A673 (cell line): ENCODE results near the gene OSBPL1A. TPM values are rescaled to one million over a fixed set of nuclear protein-coding genes. Genes with fewer than 3 reads are reported as not detected.

ENCODE experiments used
- BruUV-seq: library from RNA; stranded (reverse); fragments of 400-500 nt; replicated peaks from 2 replicates; lab custom pipeline; 2021; lab: Mats Ljungman, UMichigan
- CTCF ChIA-PET: fragments of 300-600 bp; sonication (Branson Sonifier 250); formaldehyde crosslinking; loops from one replicate; lab custom pipeline; 2022; ENCODE audit warnings: antibody characterized with exemption; lab: Charles Lee
- POLR2A ChIA-PET: fragments of 300-600 bp; sonication (Branson Sonifier 250); formaldehyde crosslinking; loops from one replicate; lab custom pipeline; 2022; ENCODE audit warnings: antibody characterized with exemption; ENCODE audit not compliant: low non-redundant PET; lab: Charles Lee
- DNase-seq: peaks from one replicate; pipeline ENCODE4 v3.0.0-alpha.2; 2015; ENCODE audit warnings: low spot score
- H3K27ac ChIP-seq: fragments of 200-600 bp; sonication (generic); 2 replicates; pipeline ENCODE4 v1.5.1; 2016; ENCODE audit warnings: mixed run types, low read depth, mild to moderate bottlenecking, mixed read lengths, antibody characterized with exemption, low read length; ENCODE audit not compliant: poor library complexity, severe bottlenecking
- H3K27me3 ChIP-seq: fragments of 200-600 bp; sonication (generic); replicated peaks from 2 replicates; pipeline ENCODE4 v1.6.1; 2017; ENCODE audit warnings: mixed run types, low read depth, mild to moderate bottlenecking, mixed read lengths, antibody characterized with exemption, low read length; ENCODE audit not compliant: insufficient read depth, poor library complexity
- H3K36me3 ChIP-seq: fragments of 200-600 bp; sonication (generic); 2 replicates; pipeline ENCODE4 v1.6.1; 2016; ENCODE audit warnings: mixed run types, mild to moderate bottlenecking, mixed read lengths, antibody characterized with exemption, low read length; ENCODE audit not compliant: insufficient read depth, poor library complexity, severe bottlenecking
- H3K4me1 ChIP-seq: fragments of 200-600 bp; sonication (generic); 2 replicates; pipeline ENCODE4 v1.6.1; 2017; ENCODE audit warnings: mixed run types, mild to moderate bottlenecking, mixed read lengths, antibody characterized with exemption, low read length; ENCODE audit not compliant: insufficient read depth, poor library complexity, severe bottlenecking
- H3K4me3 ChIP-seq: fragments of 200-600 bp; sonication (generic); 2 replicates; pipeline ENCODE4 v1.5.1; 2016; ENCODE audit warnings: low read depth, mixed run types, mild to moderate bottlenecking, mixed read lengths, low read length; ENCODE audit not compliant: poor library complexity, severe bottlenecking
- H3K9me3 ChIP-seq: fragments of 200-600 bp; sonication (generic); 2 replicates; pipeline ENCODE4 v1.6.1; 2016; ENCODE audit warnings: mixed run types, low read depth, mild to moderate bottlenecking, mixed read lengths, antibody characterized with exemption, low read length; ENCODE audit not compliant: poor library complexity, severe bottlenecking
- EZH2 ChIP-seq: fragments of 200-600 bp; sonication (generic); IDR thresholded peaks from 2 replicates; pipeline ENCODE4 v1.6.1; 2017; ENCODE audit warnings: borderline replicate concordance, low read depth, mild to moderate bottlenecking, mixed read lengths, antibody characterized with exemption, low read length; ENCODE audit not compliant: poor library complexity, severe bottlenecking
- intact Hi-C: fragments of 100-400 bp; cut with micrococcal nuclease; formaldehyde crosslinking; loops from one replicate; pipeline ENCODE4 v1.10.0; 2022; ENCODE audit not compliant: unreplicated experiment
- total RNA-seq: library from RNA; stranded (reverse); gene quantifications from 2 replicates; pipeline ENCODE4 v1.2.3, GENCODE V29; 2021
- TF ChIP-seq, protein P1 (sequence below): fragments of 300-800, 200-600 bp; sonication (generic); conservative IDR thresholded peaks from 2 replicates; pipeline ENCODE4 v1.5.1; 2017; ENCODE audit warnings: low read depth, mild to moderate bottlenecking, antibody characterized with exemption, low read length, moderate library complexity, mixed read lengths

OSBPL1A gene
- total RNA-seq, 1 experiment from 2014 or later = 26.1 TPM

DNA sequence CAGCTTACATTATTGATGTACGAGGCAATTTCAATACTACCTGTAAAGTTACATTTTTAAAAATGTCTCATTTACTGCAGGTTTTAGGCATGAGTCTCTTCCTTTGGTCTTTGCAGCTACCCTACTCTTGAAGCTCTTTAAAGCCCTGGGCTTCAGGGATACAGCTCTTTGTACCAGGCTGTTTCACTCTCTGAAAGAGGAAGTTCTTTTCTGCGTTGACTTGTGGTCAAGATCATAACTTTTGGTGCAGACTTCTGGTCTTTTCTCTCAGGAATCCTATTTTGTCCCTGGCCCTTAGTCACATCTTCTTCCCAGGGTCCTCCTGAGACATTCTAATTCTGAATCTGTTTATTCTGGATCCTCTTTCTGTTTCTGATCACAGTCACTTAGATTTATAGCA is 46.2 kb upstream of the OSBPL1A start:
- H3K27me3 ChIP-seq = no peaks in the 10 kb centered on the region
- no peaks in the 10 kb centered on the region for H3K9me3 ChIP-seq
- H3K27ac ChIP-seq = no peak overlapping the region
- POLR2A ChIA-PET = no interaction called here
- no peaks in the 10 kb centered on the region for H3K4me1 ChIP-seq
- no peak for DNase-seq
- TF ChIP-seq, protein P1, sequence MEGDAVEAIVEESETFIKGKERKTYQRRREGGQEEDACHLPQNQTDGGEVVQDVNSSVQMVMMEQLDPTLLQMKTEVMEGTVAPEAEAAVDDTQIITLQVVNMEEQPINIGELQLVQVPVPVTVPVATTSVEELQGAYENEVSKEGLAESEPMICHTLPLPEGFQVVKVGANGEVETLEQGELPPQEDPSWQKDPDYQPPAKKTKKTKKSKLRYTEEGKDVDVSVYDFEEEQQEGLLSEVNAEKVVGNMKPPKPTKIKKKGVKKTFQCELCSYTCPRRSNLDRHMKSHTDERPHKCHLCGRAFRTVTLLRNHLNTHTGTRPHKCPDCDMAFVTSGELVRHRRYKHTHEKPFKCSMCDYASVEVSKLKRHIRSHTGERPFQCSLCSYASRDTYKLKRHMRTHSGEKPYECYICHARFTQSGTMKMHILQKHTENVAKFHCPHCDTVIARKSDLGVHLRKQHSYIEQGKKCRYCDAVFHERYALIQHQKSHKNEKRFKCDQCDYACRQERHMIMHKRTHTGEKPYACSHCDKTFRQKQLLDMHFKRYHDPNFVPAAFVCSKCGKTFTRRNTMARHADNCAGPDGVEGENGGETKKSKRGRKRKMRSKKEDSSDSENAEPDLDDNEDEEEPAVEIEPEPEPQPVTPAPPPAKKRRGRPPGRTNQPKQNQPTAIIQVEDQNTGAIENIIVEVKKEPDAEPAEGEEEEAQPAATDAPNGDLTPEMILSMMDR = no peak
- BruUV-seq = no TSS peak
- peaks cover 74% of the 10 kb centered on the region for H3K36me3 ChIP-seq
- no peak overlapping the region for H3K4me3 ChIP-seq
- CTCF ChIA-PET = no interaction called here
- intact Hi-C loops = no loop called here

DNA sequence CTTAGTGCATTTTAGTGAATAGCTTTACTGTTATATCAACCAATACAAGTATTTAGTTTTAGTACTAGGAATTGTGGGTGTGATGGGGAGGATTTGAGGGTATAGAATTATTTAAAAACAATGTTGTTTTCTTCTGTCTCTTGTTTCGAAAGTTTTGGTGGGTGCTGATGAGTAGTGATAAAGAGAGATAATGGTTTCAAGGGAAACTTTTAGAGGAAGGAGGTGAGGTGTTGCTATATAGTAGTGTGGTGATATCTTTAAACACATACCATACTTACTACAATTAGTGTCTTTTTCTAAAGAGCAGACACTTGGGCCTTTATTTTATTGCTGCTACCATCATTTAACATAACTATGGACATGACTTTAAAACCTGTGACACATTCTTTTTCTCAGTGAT is 39.3 kb upstream of the OSBPL1A start:
- intact Hi-C loops = no loop called here
- Histone ChIP-seq H3K9me3 (no peaks in the 10 kb centered on the region), H3K36me3 (peaks cover 27% of the 10 kb centered on the region), H3K27me3 (no peaks in the 10 kb centered on the region), H3K4me3 (no peak overlapping the region), H3K27ac (no peak overlapping the region), H3K4me1 (no peaks in the 10 kb centered on the region)
- no TSS peak for BruUV-seq
- no peak for DNase-seq
- POLR2A ChIA-PET = no interaction called here
- TF ChIP-seq EZH2 = no peak
- TF ChIP-seq, protein P1 = no peak
- CTCF ChIA-PET = no interaction called here

DNA sequence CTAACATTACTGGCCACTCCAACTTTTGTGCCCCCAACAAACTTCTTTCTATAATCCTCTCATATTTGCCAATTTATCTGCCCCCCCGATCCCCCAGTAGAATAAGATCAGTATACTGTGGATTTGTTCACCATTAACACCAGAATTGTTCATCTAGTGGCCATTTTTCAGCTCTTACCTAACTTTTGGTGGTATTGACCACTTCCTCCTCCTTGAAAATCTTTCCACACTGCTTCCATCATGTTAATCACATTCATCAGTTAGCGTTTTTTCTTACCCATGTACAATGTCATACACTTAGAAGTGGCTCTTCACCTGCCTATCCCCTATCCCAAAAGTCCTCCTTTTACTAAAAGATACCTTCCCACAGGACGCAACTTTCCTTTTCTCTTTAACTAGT is 35.0 kb upstream of the OSBPL1A start:
- peaks cover 8% of the 10 kb centered on the region for H3K36me3 ChIP-seq

More for the DNA sequence above, 35.0 kb upstream of the OSBPL1A start:
- no peak overlapping the region for H3K27ac ChIP-seq
- ChIA-PET CTCF (no interaction called here), POLR2A (interaction anchor here (0.6 kb wide), 1 partner anchor 86 kb away, joined by 3 read pairs; no protein-coding TSS in a partner anchor)
- intact Hi-C loops = no loop called here
- H3K4me1 ChIP-seq = peaks cover 3% of the 10 kb centered on the region
- no TSS peak for BruUV-seq
- no peaks in the 10 kb centered on the region for H3K9me3 ChIP-seq
- no peaks in the 10 kb centered on the region for H3K27me3 ChIP-seq
- DNase-seq = no peak
- no peak overlapping the region for H3K4me3 ChIP-seq
- TF ChIP-seq, protein P1 = no peak
- TF ChIP-seq EZH2 = no peak
